ENCODE data around the gene FAM174C.

- TF ChIP-seq, protein P1, sequence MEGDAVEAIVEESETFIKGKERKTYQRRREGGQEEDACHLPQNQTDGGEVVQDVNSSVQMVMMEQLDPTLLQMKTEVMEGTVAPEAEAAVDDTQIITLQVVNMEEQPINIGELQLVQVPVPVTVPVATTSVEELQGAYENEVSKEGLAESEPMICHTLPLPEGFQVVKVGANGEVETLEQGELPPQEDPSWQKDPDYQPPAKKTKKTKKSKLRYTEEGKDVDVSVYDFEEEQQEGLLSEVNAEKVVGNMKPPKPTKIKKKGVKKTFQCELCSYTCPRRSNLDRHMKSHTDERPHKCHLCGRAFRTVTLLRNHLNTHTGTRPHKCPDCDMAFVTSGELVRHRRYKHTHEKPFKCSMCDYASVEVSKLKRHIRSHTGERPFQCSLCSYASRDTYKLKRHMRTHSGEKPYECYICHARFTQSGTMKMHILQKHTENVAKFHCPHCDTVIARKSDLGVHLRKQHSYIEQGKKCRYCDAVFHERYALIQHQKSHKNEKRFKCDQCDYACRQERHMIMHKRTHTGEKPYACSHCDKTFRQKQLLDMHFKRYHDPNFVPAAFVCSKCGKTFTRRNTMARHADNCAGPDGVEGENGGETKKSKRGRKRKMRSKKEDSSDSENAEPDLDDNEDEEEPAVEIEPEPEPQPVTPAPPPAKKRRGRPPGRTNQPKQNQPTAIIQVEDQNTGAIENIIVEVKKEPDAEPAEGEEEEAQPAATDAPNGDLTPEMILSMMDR (conservative IDR thresholded peaks at IDR 0.05 in 1 of 2, IDR thresholded peaks at IDR 0.05 in 1 of 2; ENCODE audit: extremely low read depth in 1 of 2, insufficient read depth in 1 of 2, low read depth in 1 of 2, low read length in 2 of 2): no peak
- TF ChIP-seq EZH2 (IDR thresholded peaks at IDR 0.05; ENCODE audit: borderline replicate concordance, low read length): no peak
These were observed 41.0 kb upstream of the FAM174C start for GRCh38 chr19:1234051-1234954.
